Osteocyte (in vitro differentiated cells): Measurements from ENCODE around the gene EVPL. TPM values are rescaled to one million over a fixed set of nuclear protein-coding genes. Genes with fewer than 3 reads are reported as not detected.

Source experiments
- DNase-seq: peaks from one replicate; pipeline ENCODE4 v3.0.0; 2021; ENCODE audit warnings: mixed read lengths; ENCODE audit not compliant: unreplicated experiment; ENCODE audit errors: extremely low spot score
- H3K27ac Mint-ChIP-seq: one replicate; pipeline ENCODE4 v1.8.0; 2021; ENCODE audit warnings: mild to moderate bottlenecking, mixed read lengths; ENCODE audit not compliant: unreplicated experiment
- H3K27me3 Mint-ChIP-seq: one replicate; pipeline ENCODE4 v1.8.0; 2021; ENCODE audit warnings: mixed read lengths; ENCODE audit not compliant: unreplicated experiment
- H3K36me3 Mint-ChIP-seq: one replicate; pipeline ENCODE4 v1.8.0; 2021; ENCODE audit warnings: mixed read lengths; ENCODE audit not compliant: unreplicated experiment
- H3K4me1 Mint-ChIP-seq: one replicate; pipeline ENCODE4 v1.8.0; 2021; ENCODE audit warnings: mixed read lengths; ENCODE audit not compliant: unreplicated experiment
- H3K4me3 Mint-ChIP-seq: one replicate; pipeline ENCODE4 v1.8.0; 2021; ENCODE audit warnings: mild to moderate bottlenecking, moderate library complexity, mixed read lengths; ENCODE audit not compliant: unreplicated experiment
- H3K9me3 Mint-ChIP-seq: one replicate; pipeline ENCODE4 v1.8.0; 2021; ENCODE audit warnings: mixed read lengths; ENCODE audit not compliant: unreplicated experiment
- CTCF ChIP-seq: fragments of 200-600 bp; sonication (generic); IDR thresholded peaks from 2 replicates; pipeline ENCODE4 v1.5.0; 2021; ENCODE audit warnings: antibody characterized with exemption, mild to moderate bottlenecking, moderate library complexity
- long read RNA-seq: library from polyadenylated mRNA; unstranded; transcript quantifications from one replicate; pipeline ENCODE4 v2.0.0, GENCODE V29; 2021
- total RNA-seq: library from RNA; stranded (reverse); gene quantifications from 2 replicates; pipeline ENCODE4 v1.2.1, GENCODE V29; 2021

EVPL gene
- total RNA-seq: not detected in 2 replicates
- long read RNA-seq: 0 reads

GRCh38 chr17:76027159-76027839, at the start of gene EVPL:
Gene EVPL, minus strand, starts transcription at chr17:76027306. Its CDS starts 108 bp downstream, at chr17:76027198.
- no peaks in the 10 kb centered on the region for H3K27me3 Mint-ChIP-seq
- no peaks in the 10 kb centered on the region for H3K9me3 Mint-ChIP-seq
- H3K4me3 Mint-ChIP-seq: no peak within 1 kb of the TSS
- no peaks in the 10 kb centered on the region for H3K36me3 Mint-ChIP-seq
- no peak within 1 kb of the TSS for H3K27ac Mint-ChIP-seq
- no peak for TF ChIP-seq CTCF
- peaks cover 12% of the 10 kb centered on the region for H3K4me1 Mint-ChIP-seq
- no peak for DNase-seq

GRCh38 chr17:76076146-76076764, 49.1 kb upstream of the EVPL start:
- Mint-ChIP-seq H3K4me1 (peaks cover 20% of the 10 kb centered on the region), H3K27ac (no peak overlapping the region), H3K36me3 (no peaks in the 10 kb centered on the region), H3K9me3 (no peaks in the 10 kb centered on the region), H3K27me3 (peaks cover 47% of the 10 kb centered on the region), H3K4me3 (no peak overlapping the region)
- DNase-seq: peak; percentile 83
- no peak for TF ChIP-seq CTCF

- TF ChIP-seq CTCF: no peak
- H3K4me1 Mint-ChIP-seq: peaks cover 26% of the 10 kb centered on the region
- no peak overlapping the region for H3K27ac Mint-ChIP-seq
- H3K4me3 Mint-ChIP-seq: peak overlapping the region; percentile 53
- H3K36me3 Mint-ChIP-seq: no peaks in the 10 kb centered on the region
- H3K27me3 Mint-ChIP-seq: peaks cover 44% of the 10 kb centered on the region
- no peaks in the 10 kb centered on the region for H3K9me3 Mint-ChIP-seq
- DNase-seq: no peak
These were observed 48.4 kb upstream of the EVPL start for GRCh38 chr17:76075364-76076145.

- peaks cover 31% of the 10 kb centered on the region for H3K4me1 Mint-ChIP-seq
- peak within 1 kb of the TSS; percentile 53 for H3K4me3 Mint-ChIP-seq
- no peak within 1 kb of the TSS for H3K27ac Mint-ChIP-seq
- no peak for DNase-seq
- TF ChIP-seq CTCF: no peak
- H3K27me3 Mint-ChIP-seq: peaks cover 44% of the 10 kb centered on the region
- H3K36me3 Mint-ChIP-seq: no peaks in the 10 kb centered on the region
- no peaks in the 10 kb centered on the region for H3K9me3 Mint-ChIP-seq
These were observed 47.6 kb upstream of the EVPL start, which contains the start of gene GALR2 for GRCh38 chr17:76074390-76075363. Gene GALR2, plus strand, starts transcription at chr17:76074781. Its CDS starts 103 bp downstream, at chr17:76074884.
